Fibroblast of villous mesenchyme (primary cell): Measurements from ENCODE around the gene SPATA18. TPM values are rescaled to one million over a fixed set of nuclear protein-coding genes. Genes with fewer than 3 reads are reported as not detected.

Source experiments
- DNase-seq: peaks from one replicate; pipeline ENCODE4 v3.0.0-alpha.2; 2010; ENCODE audit warnings: low read depth
- H3K4me3 ChIP-seq: 2 replicates; pipeline ENCODE4 v1.5.1; 2011; ENCODE audit warnings: low read depth, mild to moderate bottlenecking, low read length
- CTCF ChIP-seq: IDR thresholded peaks from 2 replicates; pipeline ENCODE4 v1.5.1; 2012; ENCODE audit warnings: low read depth, mild to moderate bottlenecking, low read length; ENCODE audit not compliant: insufficient read depth
- total RNA-seq: library from RNA; depleted of rRNA; stranded (reverse); fragments of >200 nt; gene quantifications from 2 replicates; pipeline ENCODE4 v1.2.3, GENCODE V29; 2012

The SPATA18 gene
- total RNA-seq, 1 donor = 18.1 TPM

DNA sequence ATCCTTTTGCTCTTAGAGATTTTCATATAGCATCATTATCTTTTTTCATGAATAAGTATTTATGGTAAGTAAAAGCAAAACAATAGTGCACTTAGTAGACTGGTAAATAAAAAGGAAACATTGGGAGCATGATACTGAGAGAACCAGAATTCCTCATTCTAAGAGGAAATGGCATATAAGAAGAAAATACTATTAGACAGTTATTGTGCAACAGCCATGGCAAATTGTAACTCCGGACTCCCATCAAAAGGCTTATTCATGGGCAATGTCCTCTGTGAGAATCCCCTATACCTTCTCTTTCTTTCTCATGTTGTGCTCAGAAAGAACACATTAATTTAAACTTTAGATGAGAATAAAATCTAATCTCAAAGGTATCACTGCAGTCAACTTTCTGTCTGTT lies 42.4 kb downstream of the SPATA18 start:
- TF ChIP-seq CTCF = no peak
- no peak for DNase-seq
- H3K4me3 ChIP-seq = no peak overlapping the region

GRCh38 chr4:52094376-52095145 lies 43.5 kb downstream of the SPATA18 start:
- no peak overlapping the region for H3K4me3 ChIP-seq
- DNase-seq = no peak
- TF ChIP-seq CTCF = no peak

DNA sequence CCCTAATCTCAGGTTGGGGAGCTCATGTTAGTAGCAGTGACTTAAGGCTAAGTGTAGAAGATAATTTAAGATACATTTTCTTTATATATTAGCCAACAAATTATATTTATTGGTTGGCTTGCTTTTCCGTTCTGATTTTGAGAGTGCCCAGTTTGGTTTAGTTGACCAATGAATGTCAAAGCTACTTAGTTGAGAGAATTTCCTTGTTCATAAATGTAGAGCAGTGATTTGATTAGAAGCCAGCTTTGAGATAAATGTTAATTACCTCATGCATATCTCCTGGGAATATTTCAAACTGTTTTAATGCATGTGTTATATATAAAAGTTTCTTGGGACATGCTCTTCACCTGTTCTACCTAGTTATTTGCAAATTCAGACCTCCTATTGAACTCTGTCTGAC lies 44.3 kb downstream of the SPATA18 start:
- TF ChIP-seq CTCF = no peak
- no peak overlapping the region for H3K4me3 ChIP-seq
- no peak for DNase-seq

DNA sequence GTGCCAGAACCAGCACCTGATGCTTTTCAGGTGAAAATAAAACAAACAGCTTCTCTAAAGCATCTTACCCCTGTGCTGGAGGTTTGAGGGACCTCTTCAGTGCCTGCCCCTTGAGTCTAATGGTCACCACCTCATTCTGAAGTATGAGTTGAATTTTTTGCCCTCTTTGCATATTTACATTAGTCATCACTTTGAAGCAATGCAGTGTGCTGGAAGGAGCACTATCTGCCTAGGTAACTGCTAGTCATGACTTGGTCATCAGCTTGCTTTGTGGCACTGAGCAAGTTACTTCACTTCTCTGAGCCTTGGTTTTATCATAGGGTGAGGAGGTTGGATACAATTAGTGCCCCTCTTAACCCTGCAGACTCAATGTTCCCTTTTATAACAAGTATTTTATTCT lies 44.9 kb downstream of the SPATA18 start:
- no peak overlapping the region for H3K4me3 ChIP-seq
- TF ChIP-seq CTCF = no peak
- no peak for DNase-seq

DNA sequence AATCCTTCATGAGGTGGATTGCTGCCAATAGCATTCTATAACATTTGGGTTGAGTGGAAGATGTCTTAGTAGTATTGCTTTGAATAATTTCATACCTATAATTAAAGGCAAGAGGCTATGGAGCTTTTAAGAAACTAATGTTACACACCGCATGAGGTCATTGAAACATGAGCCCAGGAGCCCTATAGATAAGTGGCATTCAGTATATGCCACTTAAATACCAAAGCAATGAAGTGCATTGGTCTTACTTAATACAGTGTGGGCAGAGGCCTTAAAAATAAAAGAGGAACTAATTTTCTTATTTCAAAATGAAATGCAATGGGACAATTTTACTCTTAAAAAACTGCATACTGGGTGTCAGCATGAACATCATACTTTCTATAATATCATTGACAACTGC lies 47.5 kb downstream of the SPATA18 start:
- no peak overlapping the region for H3K4me3 ChIP-seq
- no peak for DNase-seq
- TF ChIP-seq CTCF = no peak

DNA sequence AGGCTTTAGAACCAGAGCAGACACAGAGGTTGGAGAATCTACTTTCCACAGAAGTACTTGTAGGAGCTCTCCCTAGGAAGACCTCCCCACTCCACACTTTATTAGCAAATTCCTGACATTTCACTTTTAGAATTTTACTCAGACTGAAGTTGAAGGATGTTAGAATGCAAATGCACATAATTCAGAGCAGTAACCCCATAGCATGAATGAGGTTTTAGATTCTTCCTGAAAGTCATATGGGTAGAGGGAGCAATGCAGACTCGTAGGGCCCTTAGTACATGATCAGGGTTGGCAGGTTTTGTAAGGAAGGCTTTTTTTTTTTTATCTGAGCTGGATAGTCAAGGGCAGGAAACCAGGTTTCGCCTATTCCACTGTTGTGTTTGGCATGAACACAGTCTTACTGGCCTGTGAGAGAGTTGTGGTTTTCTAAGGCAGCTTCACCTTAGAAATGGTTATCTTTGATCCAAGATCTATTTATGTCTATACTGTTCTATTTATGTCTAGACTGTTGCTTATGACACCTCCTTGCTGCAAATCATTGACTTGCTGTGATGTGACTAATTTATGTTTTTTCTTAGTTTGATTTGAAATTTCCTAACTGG lies 48.9 kb downstream of the SPATA18 start:
- H3K4me3 ChIP-seq = no peak overlapping the region
- no peak for DNase-seq
- no peak for TF ChIP-seq CTCF
